HL-60 (cell line): ENCODE measurements around the gene NCF4.

Source experiments
- DNase-seq, 2 experiments: peaks; one replicate each; pipeline ENCODE4 v3.0.0-alpha.2; 2010 to 2020; ENCODE audit warnings: low read depth in 1 of 2, low spot score in 1 of 2
- H3K27ac ChIP-seq: fragments of 250-450 bp; sonication (Bioruptor Pico); replicated peaks from 2 replicates; pipeline ENCODE4 v1.5.1; 2020; ENCODE audit warnings: mild to moderate bottlenecking, moderate library complexity
- H3K27me3 ChIP-seq: fragments of 250-450 bp; sonication (Bioruptor Pico); 2 replicates; pipeline ENCODE4 v1.5.1; 2021; ENCODE audit warnings: mild to moderate bottlenecking, moderate library complexity; ENCODE audit not compliant: insufficient read depth, poor library complexity, severe bottlenecking
- H3K4me3 ChIP-seq: replicated peaks from 2 replicates; pipeline ENCODE4 v1.5.1; 2011; ENCODE audit warnings: mild to moderate bottlenecking, control low read depth, low read length; ENCODE audit not compliant: insufficient read depth
- GABPA ChIP-seq: IDR thresholded peaks from 2 replicates; pipeline ENCODE4 v1.6.1; 2012; ENCODE audit warnings: low read depth
- POLR2AphosphoS5 ChIP-seq: IDR thresholded peaks from 2 replicates; pipeline ENCODE4 v1.6.1; 2012; ENCODE audit warnings: low read depth
- SPI1 ChIP-seq: IDR thresholded peaks from 2 replicates; pipeline ENCODE4 v1.6.1; 2012; ENCODE audit warnings: low read depth, mild to moderate bottlenecking, borderline replicate concordance
- long read RNA-seq: library from polyadenylated mRNA; unstranded; transcript quantifications from one replicate; pipeline ENCODE4 v2.0.0, GENCODE V29; 2020
- TF ChIP-seq, protein P1 (sequence below): IDR thresholded peaks from 2 replicates; pipeline ENCODE4 v1.6.1; 2012; ENCODE audit warnings: low read depth; ENCODE audit not compliant: insufficient replicate concordance
- TF ChIP-seq, protein P2 (sequence below): IDR thresholded peaks from one replicate; pipeline ENCODE4 v1.5.1; 2011; ENCODE audit warnings: low read length, control low read depth, inconsistent platforms; ENCODE audit not compliant: insufficient read depth

The NCF4 gene
- long read RNA-seq, transcript NCF4-201 (10 exons, 1,396 nt): major isoform, 472 of 695 reads
- long read RNA-seq, transcript NCF4-202 (9 exons, 1,641 nt): minor isoform, 82 of 695 reads
- long read RNA-seq, partial matches to known transcripts: 14 of 695 reads
- long read RNA-seq, other reads (novel, unspliced or antisense): 127 of 695 reads

DNA sequence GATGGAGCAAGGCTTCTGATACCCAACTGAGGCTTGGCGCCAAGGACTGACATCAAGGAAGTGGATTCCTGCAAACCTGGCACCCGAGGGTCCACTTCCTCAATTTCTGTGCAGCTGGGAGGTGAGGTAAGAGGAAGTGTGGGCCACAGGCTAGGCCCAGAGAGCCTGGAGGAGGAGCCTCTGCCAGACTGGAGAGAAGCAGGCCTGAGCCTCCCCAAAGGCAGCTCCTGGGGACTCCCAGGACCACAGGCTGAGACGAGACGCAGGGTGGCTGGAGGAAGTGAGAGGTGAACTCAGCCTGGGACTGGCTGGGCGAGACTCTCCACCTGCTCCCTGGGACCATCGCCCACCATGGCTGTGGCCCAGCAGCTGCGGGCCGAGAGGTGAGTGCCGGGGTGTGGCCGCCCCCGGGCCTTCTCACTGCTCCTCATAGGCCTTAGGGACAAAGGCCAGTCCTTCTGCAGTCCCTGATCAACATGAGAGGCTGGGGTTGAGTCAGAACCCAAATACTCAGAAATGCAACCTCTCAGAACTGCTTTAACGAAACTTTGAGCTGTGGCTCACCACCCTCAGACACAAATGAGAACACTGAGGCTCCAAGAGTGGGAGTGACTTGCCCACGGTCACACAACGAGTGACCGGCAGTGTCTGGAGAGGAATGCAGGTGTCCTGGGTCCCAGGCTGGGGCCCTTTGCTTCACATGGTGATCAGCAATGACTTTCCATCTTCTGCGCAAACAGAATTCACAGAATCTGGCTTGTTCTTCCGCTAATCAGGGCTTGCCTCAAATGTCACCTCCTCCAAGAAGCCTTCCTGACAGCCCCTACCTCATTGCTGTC is at the start of gene NCF4:
Gene NCF4 (plus strand): TSS at position 186 of the 839 bp plus-strand sequence. CDS start 166 bp downstream, at position 352.
- peak within 1 kb of the TSS; percentile 48 for H3K4me3 ChIP-seq
- TF ChIP-seq, protein P1, sequence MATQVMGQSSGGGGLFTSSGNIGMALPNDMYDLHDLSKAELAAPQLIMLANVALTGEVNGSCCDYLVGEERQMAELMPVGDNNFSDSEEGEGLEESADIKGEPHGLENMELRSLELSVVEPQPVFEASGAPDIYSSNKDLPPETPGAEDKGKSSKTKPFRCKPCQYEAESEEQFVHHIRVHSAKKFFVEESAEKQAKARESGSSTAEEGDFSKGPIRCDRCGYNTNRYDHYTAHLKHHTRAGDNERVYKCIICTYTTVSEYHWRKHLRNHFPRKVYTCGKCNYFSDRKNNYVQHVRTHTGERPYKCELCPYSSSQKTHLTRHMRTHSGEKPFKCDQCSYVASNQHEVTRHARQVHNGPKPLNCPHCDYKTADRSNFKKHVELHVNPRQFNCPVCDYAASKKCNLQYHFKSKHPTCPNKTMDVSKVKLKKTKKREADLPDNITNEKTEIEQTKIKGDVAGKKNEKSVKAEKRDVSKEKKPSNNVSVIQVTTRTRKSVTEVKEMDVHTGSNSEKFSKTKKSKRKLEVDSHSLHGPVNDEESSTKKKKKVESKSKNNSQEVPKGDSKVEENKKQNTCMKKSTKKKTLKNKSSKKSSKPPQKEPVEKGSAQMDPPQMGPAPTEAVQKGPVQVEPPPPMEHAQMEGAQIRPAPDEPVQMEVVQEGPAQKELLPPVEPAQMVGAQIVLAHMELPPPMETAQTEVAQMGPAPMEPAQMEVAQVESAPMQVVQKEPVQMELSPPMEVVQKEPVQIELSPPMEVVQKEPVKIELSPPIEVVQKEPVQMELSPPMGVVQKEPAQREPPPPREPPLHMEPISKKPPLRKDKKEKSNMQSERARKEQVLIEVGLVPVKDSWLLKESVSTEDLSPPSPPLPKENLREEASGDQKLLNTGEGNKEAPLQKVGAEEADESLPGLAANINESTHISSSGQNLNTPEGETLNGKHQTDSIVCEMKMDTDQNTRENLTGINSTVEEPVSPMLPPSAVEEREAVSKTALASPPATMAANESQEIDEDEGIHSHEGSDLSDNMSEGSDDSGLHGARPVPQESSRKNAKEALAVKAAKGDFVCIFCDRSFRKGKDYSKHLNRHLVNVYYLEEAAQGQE: peak; percentile 59
- TF ChIP-seq POLR2AphosphoS5: peak; percentile 98
- TF ChIP-seq, protein P2, sequence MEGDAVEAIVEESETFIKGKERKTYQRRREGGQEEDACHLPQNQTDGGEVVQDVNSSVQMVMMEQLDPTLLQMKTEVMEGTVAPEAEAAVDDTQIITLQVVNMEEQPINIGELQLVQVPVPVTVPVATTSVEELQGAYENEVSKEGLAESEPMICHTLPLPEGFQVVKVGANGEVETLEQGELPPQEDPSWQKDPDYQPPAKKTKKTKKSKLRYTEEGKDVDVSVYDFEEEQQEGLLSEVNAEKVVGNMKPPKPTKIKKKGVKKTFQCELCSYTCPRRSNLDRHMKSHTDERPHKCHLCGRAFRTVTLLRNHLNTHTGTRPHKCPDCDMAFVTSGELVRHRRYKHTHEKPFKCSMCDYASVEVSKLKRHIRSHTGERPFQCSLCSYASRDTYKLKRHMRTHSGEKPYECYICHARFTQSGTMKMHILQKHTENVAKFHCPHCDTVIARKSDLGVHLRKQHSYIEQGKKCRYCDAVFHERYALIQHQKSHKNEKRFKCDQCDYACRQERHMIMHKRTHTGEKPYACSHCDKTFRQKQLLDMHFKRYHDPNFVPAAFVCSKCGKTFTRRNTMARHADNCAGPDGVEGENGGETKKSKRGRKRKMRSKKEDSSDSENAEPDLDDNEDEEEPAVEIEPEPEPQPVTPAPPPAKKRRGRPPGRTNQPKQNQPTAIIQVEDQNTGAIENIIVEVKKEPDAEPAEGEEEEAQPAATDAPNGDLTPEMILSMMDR: no peak
- TF ChIP-seq SPI1: peak; percentile 100
- TF ChIP-seq GABPA: peak; percentile 31; the same call in 1 of the 2 replicates
- peak; percentile 97 to 99 for DNase-seq
- no peaks in the 10 kb centered on the region for H3K27me3 ChIP-seq
- peak within 1 kb of the TSS; percentile 99 for H3K27ac ChIP-seq

DNA sequence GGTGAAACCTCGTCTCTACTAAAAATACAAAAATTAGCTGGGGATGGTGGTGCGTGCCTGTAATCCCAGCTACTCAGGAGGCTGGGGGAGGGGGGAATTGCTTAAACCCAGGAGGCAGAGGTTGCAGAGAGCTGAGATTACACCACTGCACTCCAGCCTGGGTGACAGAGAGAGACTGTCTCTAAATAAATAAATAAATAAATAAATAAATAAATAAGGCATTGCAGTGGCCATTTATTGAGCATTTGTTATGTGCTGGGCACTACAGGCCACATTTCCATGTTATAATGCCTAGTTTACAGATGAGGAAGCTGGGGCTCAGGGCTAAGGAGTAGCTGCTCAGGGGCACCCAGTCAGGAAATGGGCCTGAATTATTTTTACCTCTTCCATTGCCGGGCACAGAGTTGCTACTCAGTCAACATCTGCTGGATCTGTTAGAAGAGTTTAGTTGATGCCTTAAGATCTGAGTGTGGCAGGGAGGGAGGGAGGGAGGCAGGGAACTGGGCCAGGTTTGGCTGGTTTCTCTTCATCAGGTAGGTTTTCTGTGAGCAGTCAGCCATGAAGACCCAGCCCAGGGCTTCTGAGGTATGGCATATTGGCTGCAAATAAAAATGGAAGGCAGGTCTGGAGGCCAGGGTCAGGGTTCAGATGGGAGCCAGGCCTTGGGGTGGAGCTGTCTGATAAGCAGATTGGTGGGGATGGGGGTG is 49.6 kb upstream of the NCF4 start:
- Histone ChIP-seq H3K4me3 (no peak overlapping the region), H3K27me3 (peaks cover 24% of the 10 kb centered on the region), H3K27ac (no peak overlapping the region)
- TF ChIP-seq POLR2AphosphoS5 (no peak), SPI1 (no peak), GABPA (no peak)
- TF ChIP-seq, protein P1: no peak
- TF ChIP-seq, protein P2: no peak
- no peak for DNase-seq

DNA sequence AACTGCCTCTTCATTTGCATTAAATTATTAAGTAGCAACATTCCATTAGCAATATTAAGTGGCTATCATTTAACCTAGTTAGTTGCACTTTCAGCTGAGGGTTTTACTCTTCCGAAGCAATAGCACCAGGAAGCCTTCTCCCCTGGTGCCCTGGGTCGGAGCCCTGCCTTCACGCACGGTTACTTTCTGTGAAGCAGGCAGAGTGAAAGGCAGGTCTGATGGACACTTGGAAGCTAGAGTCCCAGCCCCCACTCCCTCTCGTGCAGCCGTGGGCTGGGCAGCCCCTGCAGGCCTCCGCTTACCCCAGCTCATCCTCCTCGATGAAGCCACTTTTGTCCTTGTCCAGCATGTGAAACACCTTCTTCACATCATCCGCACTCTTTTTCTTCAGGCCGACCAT is 46.0 kb upstream of the NCF4 start:
- H3K4me3 ChIP-seq: no peak overlapping the region
- no peak for TF ChIP-seq SPI1
- no peak for TF ChIP-seq GABPA
- TF ChIP-seq, protein P2: no peak
- TF ChIP-seq, protein P1: no peak

More for the DNA sequence above, 46.0 kb upstream of the NCF4 start:
- peaks cover 53% of the 10 kb centered on the region for H3K27me3 ChIP-seq
- DNase-seq: no peak
- no peak overlapping the region for H3K27ac ChIP-seq
